Fibroblast of lung (primary cell): Measurements from ENCODE around the gene FBRSL1. TPM values are rescaled to one million over a fixed set of nuclear protein-coding genes. Genes with fewer than 3 reads are reported as not detected.

Experiments
- DNase-seq, 2 donors: peaks; one replicate each; pipeline versions ENCODE4 v3.0.0 to v3.0.0-alpha.2; 2010; ENCODE audit warnings: low read depth in 2 of 2
- H2AFZ ChIP-seq: 2 replicates; pipeline ENCODE4 v1.5.1; 2012; ENCODE audit warnings: low read length, control low read depth, inconsistent platforms
- H3K27ac ChIP-seq: 2 replicates; pipeline ENCODE4 v1.5.1; 2011; ENCODE audit warnings: low read length, control low read depth; ENCODE audit not compliant: insufficient read depth
- H3K27me3 ChIP-seq: 2 replicates; pipeline ENCODE4 v1.5.1; 2011; ENCODE audit warnings: mild to moderate bottlenecking, low read length; ENCODE audit not compliant: control insufficient read depth, insufficient read depth
- H3K36me3 ChIP-seq: 2 replicates; pipeline ENCODE4 v1.5.1; 2011; ENCODE audit warnings: low read length; ENCODE audit not compliant: control insufficient read depth, insufficient read depth
- H3K4me1 ChIP-seq: 2 replicates; pipeline ENCODE4 v1.5.1; 2011; ENCODE audit warnings: low read length; ENCODE audit not compliant: control insufficient read depth, insufficient read depth; ENCODE audit errors: extremely low read depth
- H3K4me2 ChIP-seq: 2 replicates; pipeline ENCODE4 v1.5.1; 2011; ENCODE audit warnings: low read length, control low read depth; ENCODE audit not compliant: insufficient read depth; ENCODE audit errors: extremely low read depth
- H3K4me3 ChIP-seq, 4 experiments: fragments of 200-600 bp in 1 of 4; sonication (generic) in 1 of 4; replicated peaks in 1 of 4; 2 replicates each; pipeline ENCODE4 v1.5.1; 2011 to 2016; ENCODE audit warnings: low read length in 4 of 4, low read depth in 3 of 4, mild to moderate bottlenecking in 3 of 4, control low read depth in 2 of 4, inconsistent platforms in 1 of 4, mixed read lengths in 1 of 4; ENCODE audit not compliant: insufficient read depth in 1 of 4; ENCODE audit errors: control extremely low read depth in 1 of 4
- H3K79me2 ChIP-seq: 2 replicates; pipeline ENCODE4 v1.5.1; 2012; ENCODE audit warnings: mild to moderate bottlenecking, low read length, inconsistent platforms; ENCODE audit not compliant: control insufficient read depth, insufficient read depth
- H3K9ac ChIP-seq: 2 replicates; pipeline ENCODE4 v1.5.1; 2011; ENCODE audit warnings: mild to moderate bottlenecking, low read length, control low read depth; ENCODE audit not compliant: insufficient read depth
- H3K9me3 ChIP-seq: 2 replicates; pipeline ENCODE4 v1.5.1; 2012; ENCODE audit warnings: low read depth, low read length; ENCODE audit not compliant: control insufficient read depth, insufficient read depth
- H4K20me1 ChIP-seq: 2 replicates; pipeline ENCODE4 v1.5.1; 2011; ENCODE audit warnings: low read length; ENCODE audit not compliant: control insufficient read depth, insufficient read depth; ENCODE audit errors: extremely low read depth
- CTCF ChIP-seq, 2 donors: IDR thresholded peaks in 1 of 2; conservative IDR thresholded peaks in 1 of 2; 1 replicate in 1 of 2; 2 replicates in 1 of 2; pipeline ENCODE4 v1.5.1; 2011 to 2012; ENCODE audit warnings: low read length in 2 of 2, control low read depth in 1 of 2, inconsistent platforms in 1 of 2, low read depth in 1 of 2, mild to moderate bottlenecking in 1 of 2
- EZH2 ChIP-seq: IDR thresholded peaks from 2 replicates; pipeline ENCODE4 v1.5.1; 2012; ENCODE audit warnings: low read length, control low read depth, mild to moderate bottlenecking; ENCODE audit errors: missing control alignments
- polyA plus RNA-seq, 2 donors: library from polyadenylated mRNA; depleted of rRNA in 1 of 2; stranded (reverse) in 1 of 2; unstranded in 1 of 2; fragments of >200 nt; gene quantifications; 2 replicates each; pipeline ENCODE4 v1.2.1, GENCODE V29; 2011 to 2012; ENCODE audit warnings: missing spikeins in 1 of 2
- total RNA-seq: library from RNA; depleted of rRNA; stranded (reverse); fragments of >200 nt; gene quantifications from 2 replicates; pipeline ENCODE4 v1.2.1, GENCODE V29; 2014

Gene FBRSL1
- total and polyA plus RNA-seq, 2 donors (not counting 1 experiment from before 2014, with no cell fraction given): 1.4 to 1.8 TPM

- Histone ChIP-seq H4K20me1 (no peaks in the 10 kb centered on the region), H3K9me3 (no peaks in the 10 kb centered on the region)
Observed at GRCh38 chr12:132517013-132517739, 27.2 kb downstream of the FBRSL1 start.

GRCh38 chr12:132517740-132518100 lies 27.8 kb downstream of the FBRSL1 start:
- Histone ChIP-seq H3K9ac (no peak overlapping the region), H4K20me1 (no peaks in the 10 kb centered on the region), H3K27ac (no peak overlapping the region), H3K4me1 (no peaks in the 10 kb centered on the region), H3K36me3 (peaks cover 2% of the 10 kb centered on the region), H3K9me3 (no peaks in the 10 kb centered on the region), H2AFZ (no peak overlapping the region), H3K27me3 (no peaks in the 10 kb centered on the region), H3K4me2 (no peak overlapping the region), H3K79me2 (no peaks in the 10 kb centered on the region), H3K4me3 (no peak overlapping the region)
- TF ChIP-seq CTCF (conservative IDR thresholded peaks at IDR 0.05 in 1 of 2, IDR thresholded peaks at IDR 0.05 in 1 of 2; ENCODE audit: low read depth in 1 of 2, low read length in 2 of 2) (no peak), EZH2 (no peak)
- no peak for DNase-seq

More at GRCh38 chr12:132517013-132517739, 27.2 kb downstream of the FBRSL1 start:
- Histone ChIP-seq H3K4me3 (no peak overlapping the region), H3K4me2 (no peak overlapping the region), H3K27me3 (no peaks in the 10 kb centered on the region), H3K36me3 (peaks cover 2% of the 10 kb centered on the region), H3K79me2 (no peaks in the 10 kb centered on the region), H3K9ac (no peak overlapping the region), H2AFZ (no peak overlapping the region), H3K4me1 (no peaks in the 10 kb centered on the region), H3K27ac (no peak overlapping the region)
- DNase-seq: no peak
- TF ChIP-seq EZH2: no peak
- no peak for TF ChIP-seq CTCF (conservative IDR thresholded peaks at IDR 0.05 in 1 of 2, IDR thresholded peaks at IDR 0.05 in 1 of 2; ENCODE audit: low read depth in 1 of 2, low read length in 2 of 2)

- H3K36me3 ChIP-seq: peaks cover 2% of the 10 kb centered on the region
Observed at GRCh38 chr12:132518354-132518992, 28.5 kb downstream of the FBRSL1 start.

More at GRCh38 chr12:132518354-132518992, 28.5 kb downstream of the FBRSL1 start:
- Histone ChIP-seq H3K9ac (no peak overlapping the region), H4K20me1 (no peaks in the 10 kb centered on the region), H3K27ac (no peak overlapping the region), H3K4me3 (no peak overlapping the region), H3K4me1 (no peaks in the 10 kb centered on the region), H3K79me2 (no peaks in the 10 kb centered on the region), H3K27me3 (no peaks in the 10 kb centered on the region), H3K9me3 (no peaks in the 10 kb centered on the region), H3K4me2 (no peak overlapping the region), H2AFZ (no peak overlapping the region)
- no peak for DNase-seq
- TF ChIP-seq CTCF (conservative IDR thresholded peaks at IDR 0.05 in 1 of 2, IDR thresholded peaks at IDR 0.05 in 1 of 2; ENCODE audit: low read depth in 1 of 2, low read length in 2 of 2): no peak
- no peak for TF ChIP-seq EZH2
